Fibroblast of skin of right biceps (primary cell): ENCODE measurements around the gene SYCE3.

Source experiments
- DNase-seq: peaks from one replicate; pipeline ENCODE4 v3.0.0-alpha.2; 2013

Gene SYCE3

GRCh38 chr22:50599816-50600455, 37.2 kb upstream of the SYCE3 start:
- peak; percentile 35 for DNase-seq

GRCh38 chr22:50597097-50597496, 34.4 kb upstream of the SYCE3 start:
- DNase-seq = no peak

DNA sequence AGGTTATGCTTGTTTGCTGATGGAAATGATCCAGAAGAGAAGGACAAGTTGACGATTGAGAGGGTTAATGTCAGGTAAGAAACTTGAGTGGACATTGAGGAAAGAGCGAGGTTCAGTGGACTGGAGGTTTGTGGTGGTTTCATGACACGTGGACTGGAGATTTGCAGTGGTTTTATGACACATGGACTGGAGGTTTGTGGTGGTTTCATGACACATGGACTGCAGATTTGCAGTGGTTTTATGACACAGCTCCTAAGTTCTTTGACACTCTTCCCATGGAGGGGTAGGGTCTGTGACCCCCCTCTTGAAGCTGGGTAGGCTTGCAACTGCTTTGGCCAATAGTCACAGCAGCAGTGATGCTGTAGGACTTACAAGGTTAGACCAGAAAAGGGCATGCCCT, 32.5 kb upstream of the SYCE3 start:
- no peak for DNase-seq

DNA sequence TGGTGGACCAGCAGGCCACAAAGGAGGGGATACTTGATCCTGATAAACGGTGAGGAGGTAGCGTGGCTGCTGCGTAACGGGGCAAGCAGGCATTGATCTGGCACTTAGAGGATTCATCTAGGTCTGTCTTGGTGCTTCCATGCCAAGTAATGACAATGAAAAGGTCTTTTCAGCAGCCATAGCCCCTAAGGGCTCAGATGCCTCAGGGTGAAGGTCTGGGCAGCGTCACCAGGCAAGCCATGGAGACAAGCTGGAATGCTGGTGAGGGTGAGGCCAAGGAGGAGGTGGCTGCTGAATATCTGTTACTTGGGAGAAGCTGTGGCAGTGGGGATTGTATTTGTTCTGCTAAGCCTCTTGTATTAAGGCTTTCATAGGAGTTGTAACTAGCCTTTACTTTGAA, 24.7 kb upstream of the SYCE3 start:
- no peak for DNase-seq

- DNase-seq = no peak
Measured at GRCh38 chr22:50586416-50586815, 23.7 kb upstream of the SYCE3 start.

DNA sequence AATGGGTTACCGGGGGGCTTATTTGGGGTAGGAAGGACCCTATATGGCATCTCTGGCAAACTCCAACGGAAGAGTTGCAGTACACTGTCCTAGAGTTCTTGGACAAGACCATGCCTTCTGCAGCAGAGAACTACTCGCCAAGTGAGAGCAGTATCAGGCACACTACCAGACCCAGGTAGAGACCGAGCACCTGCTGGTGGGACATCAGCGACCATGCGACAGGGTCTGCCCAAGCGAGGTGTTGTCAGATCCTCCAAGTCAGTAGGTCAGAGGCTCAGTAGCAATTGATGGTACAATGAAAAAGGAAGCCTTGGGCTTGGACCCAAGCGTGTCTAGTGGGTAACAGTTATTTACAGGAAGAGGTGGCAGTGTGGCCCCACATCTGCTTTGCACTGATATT, 23.1 kb upstream of the SYCE3 start:
- no peak for DNase-seq

DNA sequence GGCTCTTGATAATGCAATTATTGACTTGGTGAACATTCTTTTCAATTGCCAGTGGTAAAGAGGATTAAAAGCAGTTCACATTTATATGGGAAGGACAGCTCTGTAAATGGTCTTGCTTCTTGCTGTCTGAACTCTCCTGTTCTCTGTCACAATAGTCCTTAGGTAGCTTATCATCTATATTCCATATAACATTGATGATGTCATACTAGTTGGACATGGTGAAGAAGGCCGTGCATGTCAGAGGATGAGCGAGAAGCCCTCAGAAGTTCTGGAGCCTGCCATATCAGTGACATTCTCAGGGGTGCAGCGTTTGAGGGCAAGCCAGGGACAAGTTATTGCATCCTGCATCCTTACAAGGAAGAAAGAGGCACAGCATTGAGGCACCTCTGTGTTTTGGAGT, 22.5 kb upstream of the SYCE3 start:
- DNase-seq = no peak

DNA sequence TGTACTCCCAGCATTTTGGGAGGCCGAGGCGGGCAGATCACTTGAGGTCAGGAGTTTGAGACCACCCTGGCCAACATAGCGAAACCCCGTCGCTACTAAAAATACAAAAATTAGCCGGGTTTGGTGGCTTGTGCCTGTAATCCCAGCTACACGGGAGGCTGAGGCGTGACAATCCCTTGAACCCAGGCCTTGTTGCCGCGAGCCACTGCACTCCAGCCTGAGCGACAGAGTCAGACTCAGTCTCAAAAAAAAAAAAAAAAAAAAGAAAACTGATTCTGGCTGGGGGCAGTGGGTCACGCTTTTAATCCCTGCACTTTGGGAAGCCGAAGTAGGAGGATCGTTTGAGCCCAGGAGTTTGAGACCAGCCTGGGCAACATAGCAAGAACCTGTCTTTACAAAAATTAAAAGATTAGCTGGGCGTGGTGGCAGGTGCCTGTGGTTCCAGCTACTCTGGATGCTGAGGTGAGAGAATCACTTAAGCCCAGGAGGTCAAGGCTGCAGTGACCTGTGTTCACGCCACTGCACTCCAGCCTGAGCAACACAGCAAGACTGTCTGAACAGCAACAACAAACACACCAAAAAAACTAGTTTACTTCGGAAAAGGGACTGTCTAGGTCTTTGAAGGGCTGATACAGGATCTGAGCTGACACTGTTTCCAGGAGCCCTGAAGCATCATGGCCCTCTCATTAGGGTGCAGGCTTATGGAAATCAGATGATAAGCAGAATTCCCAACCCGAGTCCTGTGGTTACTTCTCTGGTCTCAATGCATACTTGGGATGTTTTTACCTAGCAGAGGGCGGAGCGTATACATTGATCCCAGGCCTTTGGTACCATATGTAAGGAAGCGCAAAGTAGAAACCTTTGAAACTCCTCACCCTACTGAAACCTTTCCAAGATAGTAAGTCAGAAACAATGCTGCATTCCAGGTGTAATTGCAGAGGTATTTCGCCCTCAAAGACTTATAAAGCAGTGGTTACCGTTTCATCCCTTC, 21.7 kb upstream of the SYCE3 start:
- no peak for DNase-seq

DNA sequence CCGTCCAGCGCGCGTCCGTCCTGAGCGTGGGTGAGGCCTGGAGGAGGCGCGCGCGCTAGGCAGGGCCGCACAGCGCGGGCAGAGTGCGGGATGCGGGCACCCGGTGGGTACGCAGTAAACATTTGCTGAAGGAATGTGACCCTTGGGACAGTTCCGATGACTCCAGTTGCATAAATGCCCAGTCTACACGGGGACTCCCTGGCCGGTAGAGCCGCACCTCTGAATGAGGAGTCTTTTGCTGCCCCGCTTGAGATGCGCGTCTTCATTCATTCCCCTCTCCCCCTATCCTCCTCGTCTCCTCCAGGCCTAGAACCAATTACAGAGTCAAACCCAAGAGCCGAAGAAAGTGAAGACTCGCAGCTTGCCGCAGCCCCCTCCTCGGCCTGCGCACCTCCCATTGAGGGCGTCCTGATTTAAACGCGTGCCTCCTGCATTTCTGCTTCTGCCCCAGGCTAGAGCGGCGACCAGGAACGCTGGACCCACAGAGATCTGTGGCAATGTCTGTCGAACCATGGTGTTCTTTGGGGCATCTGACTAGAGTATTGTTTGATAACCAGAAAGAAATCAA, 20.7 kb upstream of the SYCE3 start:
- peak; percentile 6 for DNase-seq

GRCh38 chr22:50582493-50583293, 20.0 kb upstream of the SYCE3 start, which contains the start of gene CHKB:
CHKB (minus strand) TSS chr22:50582849; CDS start chr22:50582781, 68 bp downstream.
- peak; percentile 98 for DNase-seq

DNA sequence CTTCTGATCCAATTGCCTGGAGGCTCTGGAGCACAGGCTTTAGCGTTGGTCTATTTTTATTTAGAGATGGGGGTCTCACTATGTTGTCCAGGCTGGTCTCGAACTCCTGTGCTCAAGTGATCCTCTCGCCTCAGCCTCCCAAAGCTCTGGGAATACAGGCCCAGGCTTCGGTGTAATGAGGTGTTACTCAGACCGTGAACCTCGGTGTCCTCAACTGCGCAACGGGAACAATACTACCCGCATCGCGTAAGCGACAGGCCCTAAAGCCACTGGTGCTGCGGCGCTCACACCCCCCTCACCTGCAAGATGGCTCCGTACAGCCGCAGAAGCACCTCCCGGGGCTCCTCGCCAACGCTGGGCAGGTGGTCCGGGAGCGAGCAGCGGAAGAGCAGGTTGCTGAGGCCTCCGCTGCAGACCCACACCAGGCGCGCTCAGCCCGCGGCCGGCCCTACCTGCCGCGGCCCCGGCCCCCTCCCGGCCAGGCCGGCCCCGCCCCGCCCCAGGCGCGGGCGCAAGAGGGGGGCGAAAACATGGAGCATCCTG, 19.3 kb upstream of the SYCE3 start:
- no peak for DNase-seq

GRCh38 chr22:50581031-50581949, 18.6 kb upstream of the SYCE3 start:
- DNase-seq = no peak

GRCh38 chr22:50579752-50580151, 17.0 kb upstream of the SYCE3 start:
- no peak for DNase-seq

DNA sequence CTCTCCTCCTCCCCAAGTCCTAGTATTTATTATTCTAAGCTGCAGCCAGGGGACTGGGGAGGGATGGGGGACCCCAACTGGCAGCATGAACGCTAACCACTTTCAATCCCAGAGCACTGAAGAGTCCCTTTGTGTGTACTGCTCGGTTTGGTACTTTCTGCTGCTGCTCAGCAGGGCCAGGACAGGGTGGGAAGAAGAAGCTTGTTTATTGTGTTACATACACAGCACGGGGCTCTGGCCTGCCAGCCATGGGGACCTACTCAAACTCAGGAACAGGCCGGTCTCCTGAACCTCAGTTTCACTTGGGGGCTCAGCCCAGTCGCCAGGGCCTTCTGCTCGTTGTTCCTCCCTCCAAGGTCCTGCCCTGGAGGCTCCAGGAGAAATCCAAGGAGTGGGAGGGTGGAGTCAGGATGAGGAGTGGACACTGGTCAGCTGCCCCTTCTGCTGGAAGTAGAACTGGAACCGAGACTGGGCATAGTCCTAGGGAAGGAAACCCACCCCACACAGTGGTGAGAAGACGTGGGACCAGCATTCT, 16.1 kb upstream of the SYCE3 start:
- no peak for DNase-seq

- peak; percentile 48 for DNase-seq
Measured at GRCh38 chr22:50577987-50578775, 15.5 kb upstream of the SYCE3 start, which contains the start of gene CPT1B. CPT1B (minus strand) TSS chr22:50578427; CDS start chr22:50577915, 512 bp downstream.

DNA sequence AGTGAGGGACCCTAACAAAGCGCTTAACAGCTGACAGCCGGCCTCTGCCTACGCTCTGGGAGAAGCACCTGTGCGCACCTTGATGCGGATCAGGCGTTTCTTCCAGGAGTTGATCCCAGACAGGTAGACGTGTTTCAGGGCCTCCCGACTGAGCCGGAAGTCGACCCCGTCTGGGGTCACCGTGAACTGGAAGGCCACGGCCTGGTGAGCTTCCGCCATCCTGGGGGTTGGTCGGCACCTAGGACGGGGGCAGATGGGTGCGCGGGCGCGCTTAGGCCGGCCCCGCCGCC, 14.9 kb upstream of the SYCE3 start:
- no peak for DNase-seq

DNA sequence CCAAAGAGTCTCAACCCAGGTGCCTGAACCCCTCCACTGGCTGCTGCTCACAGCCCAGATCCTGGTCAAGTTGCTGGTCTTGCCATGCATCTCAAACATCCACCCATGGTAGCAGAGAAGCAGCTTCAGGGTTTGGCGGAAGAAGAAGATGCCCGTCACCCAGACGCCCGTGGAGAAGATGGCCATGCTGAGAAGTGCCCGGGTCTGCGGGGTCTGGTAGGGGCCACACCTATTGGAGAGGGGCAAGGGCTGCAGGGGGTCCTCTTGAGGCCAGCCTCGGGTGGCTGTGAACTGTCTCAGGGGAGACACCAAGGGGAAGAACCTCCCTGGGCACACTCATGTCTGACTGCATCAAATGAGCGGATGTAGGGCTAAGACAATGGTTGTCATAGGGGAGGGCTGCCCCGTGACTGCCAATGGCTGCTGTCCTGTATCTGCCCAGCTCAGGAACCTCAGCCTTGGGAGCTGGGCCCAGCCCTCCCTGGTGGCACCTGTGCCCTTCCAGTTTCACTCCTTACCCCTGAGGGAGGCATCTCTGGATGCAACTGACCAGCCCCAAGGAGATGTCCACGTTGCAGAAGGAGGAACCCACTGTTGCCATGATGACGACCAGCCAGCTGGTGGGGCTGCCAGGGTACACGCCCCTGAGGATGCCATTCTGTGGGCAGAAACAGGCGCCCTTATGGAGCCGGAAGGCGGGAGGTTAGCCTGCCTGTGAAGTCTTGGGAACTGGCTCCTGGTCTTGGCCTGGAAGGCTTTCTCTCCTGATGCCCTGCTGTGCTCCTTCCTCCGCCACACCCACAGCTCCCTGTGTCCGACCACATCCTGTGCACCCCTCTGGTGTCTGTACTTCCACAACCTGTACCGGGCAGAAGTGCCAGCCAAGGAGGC, 14.3 kb upstream of the SYCE3 start:
- no peak for DNase-seq

DNA sequence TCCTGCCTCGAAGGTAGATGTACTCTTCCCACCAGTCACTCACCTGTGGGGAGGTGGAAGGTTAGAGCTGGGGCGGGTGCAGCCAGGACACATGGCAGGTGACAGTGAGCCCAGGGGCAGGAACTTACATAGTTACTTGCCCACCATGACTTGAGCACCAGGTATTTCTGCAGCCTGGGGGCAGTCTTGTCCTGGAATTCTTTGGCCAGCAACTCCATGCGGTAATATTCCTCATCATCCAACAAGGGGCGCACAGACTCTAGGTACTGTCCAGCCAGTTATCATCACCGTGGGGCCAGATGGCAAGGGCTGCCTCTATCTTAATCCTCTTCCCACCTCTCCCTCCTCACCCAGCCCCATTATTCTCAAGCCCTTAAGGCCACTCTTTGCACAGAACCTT, 13.4 kb upstream of the SYCE3 start:
- DNase-seq = peak; percentile 46

DNA sequence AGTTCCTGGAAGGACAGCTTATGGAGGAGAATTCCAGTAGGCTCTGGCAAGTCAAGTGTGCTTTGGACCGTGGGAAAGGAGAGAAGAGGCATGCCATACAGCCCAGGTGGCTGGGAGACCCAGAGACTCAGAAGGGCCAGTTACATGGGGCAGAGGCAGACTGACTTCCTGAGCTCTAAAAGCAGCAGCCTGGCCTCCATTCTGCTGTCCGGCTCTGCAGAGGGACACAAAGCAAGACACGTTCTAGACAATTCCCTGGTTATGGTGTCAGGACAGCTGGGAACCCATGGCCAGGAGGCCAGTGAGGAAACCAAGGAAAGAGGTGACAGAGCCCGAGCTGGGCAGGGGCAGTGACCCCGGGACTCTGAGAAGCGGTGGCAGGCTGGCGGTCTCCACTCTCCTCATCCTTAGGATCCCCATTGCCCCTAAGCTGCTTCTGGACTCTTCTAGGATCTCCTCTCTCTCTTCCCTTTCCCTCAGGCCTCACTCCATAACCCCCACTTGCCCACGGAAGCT, 12.8 kb upstream of the SYCE3 start:
- DNase-seq = no peak
